ENCODE results near the gene ZNF433.
"Not testable (repeated sequence)": the region's sequence is repeated elsewhere in the genome, so short reads cannot be mapped to it uniquely, and the experiment has no call there.

ZNF433 gene

GRCh38 chr19:12015753-12016116 is 19.7 kb downstream of the ZNF433 start:
- no peak for TF ChIP-seq ZFX (IDR thresholded peaks at IDR 0.05; ENCODE audit: borderline replicate concordance)
- TF ChIP-seq CTCF (IDR thresholded peaks at IDR 0.05) = no peak
- no peak overlapping the region for H3K27ac ChIP-seq

DNA sequence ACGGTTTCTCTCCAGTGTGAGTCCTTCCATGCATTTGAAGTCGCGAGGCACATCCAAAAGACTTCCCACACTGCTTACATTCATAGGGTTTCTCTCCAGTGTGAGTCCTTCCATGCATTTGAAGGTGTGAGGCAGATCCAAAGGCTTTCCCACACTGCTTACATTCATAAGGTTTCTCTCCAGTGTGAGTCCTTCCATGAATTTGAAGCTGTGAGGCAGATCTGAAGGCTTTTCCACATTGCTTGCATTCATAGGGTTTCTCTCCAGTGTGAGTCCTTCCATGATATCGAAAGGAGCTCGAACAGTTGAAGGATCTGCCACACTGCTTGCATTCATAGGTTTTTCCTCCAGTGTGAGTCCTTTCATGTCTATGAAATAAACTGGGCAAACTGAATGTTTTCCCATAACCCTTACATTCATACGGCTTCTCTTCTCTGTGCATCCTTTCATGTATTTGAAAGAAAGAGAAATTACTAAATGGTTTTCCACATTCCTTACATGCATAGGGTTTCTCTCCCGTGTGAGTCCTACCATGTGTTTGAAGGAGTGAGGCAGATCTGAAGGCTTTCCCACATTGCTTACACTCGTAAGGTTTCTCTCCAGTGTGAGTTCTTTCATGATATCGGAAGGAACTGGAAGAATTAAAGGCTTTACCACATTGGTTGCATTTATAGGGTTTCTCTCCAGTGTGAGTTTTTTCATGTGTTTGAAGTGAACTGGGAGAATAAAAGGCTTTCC is 20.3 kb downstream of the ZNF433 start:
- TF ChIP-seq CTCF (IDR thresholded peaks at IDR 0.05) (no peak), ZFX (IDR thresholded peaks at IDR 0.05; ENCODE audit: borderline replicate concordance) (no peak)
- H3K27ac ChIP-seq = no peak overlapping the region

DNA sequence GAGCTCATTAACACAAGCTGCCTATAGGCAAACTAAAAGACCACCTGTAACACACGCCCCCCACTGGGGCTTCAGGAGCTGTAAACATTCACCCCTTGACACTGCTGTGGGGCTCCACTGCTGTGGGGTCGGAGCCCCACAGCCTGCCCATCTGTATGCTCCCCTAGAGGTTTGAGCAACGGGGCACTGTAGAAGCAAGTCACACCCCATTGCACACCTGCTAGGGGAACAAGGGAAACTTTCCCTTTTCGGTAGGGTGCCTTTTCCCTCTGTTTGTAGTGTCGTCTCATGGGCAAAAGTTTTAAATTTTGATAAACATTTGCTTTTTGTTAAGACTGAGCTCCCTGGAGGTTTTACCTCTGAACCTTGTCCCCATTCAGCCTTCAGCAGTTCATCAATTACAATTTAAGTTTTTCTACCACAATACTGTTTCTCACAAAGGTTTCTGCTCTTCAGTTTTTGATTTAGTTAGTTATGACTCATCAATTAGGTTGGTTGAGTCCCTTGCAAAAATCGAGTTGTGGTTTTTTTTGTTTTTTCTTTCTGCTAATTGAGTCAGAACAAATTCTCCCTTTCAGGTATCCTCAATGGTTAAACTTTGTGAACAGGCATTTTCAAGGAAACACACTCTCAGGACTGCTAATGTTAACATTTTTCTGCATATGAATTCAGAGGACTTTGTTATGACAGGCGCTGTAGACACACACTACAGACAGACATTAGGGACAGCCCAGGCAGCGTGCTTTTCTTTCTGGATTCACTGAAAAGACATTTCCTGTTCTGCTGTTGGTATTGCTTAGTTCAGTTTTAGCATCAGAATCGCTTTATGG is 35.1 kb downstream of the ZNF433 start:
- no peak overlapping the region for H3K27ac ChIP-seq
- TF ChIP-seq CTCF (IDR thresholded peaks at IDR 0.05) (no peak), ZFX (IDR thresholded peaks at IDR 0.05; ENCODE audit: borderline replicate concordance) (no peak)

DNA sequence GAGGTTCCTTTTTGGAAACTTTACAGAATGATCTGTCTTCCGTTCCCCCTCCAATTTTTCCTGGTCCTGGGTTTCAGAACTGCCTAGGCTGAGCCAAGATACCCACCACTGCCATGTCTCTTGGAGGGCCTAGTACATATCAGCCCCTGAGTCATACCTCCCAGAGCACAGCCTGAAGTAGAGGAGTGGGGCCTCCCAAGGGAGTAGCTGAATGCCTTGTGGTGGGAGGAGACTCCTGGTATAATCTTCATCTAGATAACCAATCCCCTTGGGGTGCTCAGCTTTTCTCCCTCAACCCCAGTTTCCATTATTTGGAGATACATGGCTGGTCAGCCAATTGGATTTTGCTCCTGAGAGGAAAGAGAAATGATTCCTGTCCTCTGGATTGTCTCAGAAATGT is 40.3 kb downstream of the ZNF433 start:
- TF ChIP-seq CTCF (IDR thresholded peaks at IDR 0.05) = no peak
- no peak for TF ChIP-seq ZFX (IDR thresholded peaks at IDR 0.05; ENCODE audit: borderline replicate concordance)
- H3K27ac ChIP-seq = no peak overlapping the region

DNA sequence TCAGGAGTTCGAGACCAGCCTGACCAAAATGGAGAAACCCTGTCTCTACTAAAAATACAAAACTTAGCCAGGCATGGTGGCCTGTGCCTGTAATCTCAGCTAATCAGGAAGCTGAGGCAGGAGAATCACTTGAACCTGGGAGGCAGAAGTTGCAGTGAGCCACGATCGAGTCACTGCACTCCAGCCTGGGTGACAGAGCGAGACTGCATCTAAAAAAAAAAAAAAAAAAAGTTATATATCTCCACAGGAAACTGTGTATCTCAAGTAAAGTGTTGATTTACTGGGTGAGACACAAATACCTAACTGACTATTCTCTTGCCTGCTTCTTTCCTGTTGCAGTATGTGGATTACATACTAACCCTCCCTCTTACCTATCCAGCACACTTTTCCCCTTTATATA is 43.6 kb downstream of the ZNF433 start:
- not testable (repeated sequence) for H3K27ac ChIP-seq

DNA sequence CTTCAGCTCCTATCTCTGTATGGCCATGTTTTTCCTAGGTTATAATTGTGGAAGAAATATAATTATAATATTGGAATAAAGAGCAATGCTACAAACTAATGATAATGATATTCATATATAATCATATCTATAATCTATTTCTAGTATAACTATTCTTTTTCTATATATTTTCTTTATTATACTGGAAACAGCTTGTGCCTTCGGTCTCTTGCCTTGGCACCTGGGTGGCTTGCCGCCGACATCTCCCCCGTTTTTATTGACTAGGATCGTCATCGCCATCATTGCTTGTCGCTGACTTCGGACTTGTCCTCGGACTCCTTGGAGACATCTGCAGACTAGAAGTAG is 46.4 kb downstream of the ZNF433 start:
- TF ChIP-seq ZFX (IDR thresholded peaks at IDR 0.05; ENCODE audit: borderline replicate concordance) (no peak), CTCF (IDR thresholded peaks at IDR 0.05) (peak; percentile 39)

DNA sequence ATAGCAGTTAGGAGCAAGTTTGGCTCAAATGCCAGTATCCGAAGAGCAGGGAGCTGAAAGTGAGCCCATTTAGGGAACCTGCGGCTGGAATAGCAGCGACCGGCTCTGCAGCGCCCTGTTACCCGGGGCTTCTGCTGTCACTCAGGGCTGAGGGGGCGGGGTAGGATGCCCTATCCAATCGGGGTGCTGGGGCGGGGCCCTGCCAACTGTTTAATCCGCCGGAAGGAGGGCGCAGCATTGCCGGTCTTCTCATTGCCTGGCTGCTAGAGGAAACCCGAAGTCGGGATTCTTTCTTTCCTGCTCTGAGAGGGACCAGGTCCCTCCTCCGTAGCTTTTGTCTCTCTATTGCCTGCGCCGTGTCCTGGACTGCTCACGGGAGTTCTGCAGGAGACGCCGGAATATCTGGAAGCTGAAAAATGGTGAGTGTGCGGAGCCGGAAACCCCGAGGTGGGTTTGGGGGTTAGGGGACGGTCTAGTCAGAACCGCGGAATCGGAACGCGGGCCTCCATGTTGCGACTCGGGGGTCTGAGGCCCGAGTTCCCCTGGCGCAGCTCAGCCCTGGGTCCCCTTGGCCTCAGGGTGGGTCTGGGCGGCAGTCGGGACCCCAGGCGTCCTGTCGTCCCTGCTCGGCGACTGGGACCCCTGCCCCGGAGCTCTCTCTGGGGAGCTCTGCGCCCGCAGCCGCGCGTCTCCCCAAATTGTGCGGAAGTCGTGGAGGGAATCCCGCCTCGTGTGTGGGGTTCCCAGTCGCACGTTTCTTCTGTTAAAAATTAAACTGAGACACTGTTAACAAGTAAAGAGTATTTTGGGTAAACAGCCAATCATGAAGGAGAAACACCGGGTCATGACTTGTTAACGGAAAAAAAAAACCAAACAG is 47.8 kb downstream of the ZNF433 start:
- TF ChIP-seq CTCF (IDR thresholded peaks at IDR 0.05) (no peak), ZFX (IDR thresholded peaks at IDR 0.05; ENCODE audit: borderline replicate concordance) (no peak)
- peak overlapping the region; percentile 77 for H3K27ac ChIP-seq

More for the DNA sequence above, 46.4 kb downstream of the ZNF433 start:
- peak overlapping the region; percentile 77; the same call in 1 of the 2 replicates for H3K27ac ChIP-seq

All from 22Rv1 (cell line).